Measurements from ENCODE around the gene FZD1.

The FZD1 gene

GRCh38 chr7:91264046-91264923 is at the start of gene FZD1:
Gene FZD1, plus strand, starts transcription at chr7:91264433. Its CDS starts 448 bp downstream, at chr7:91264881.
- peak; percentile 96 for DNase-seq (ENCODE audit: low spot score)
- peaks cover 5% of the 10 kb centered on the region for H3K4me1 ChIP-seq (ENCODE audit: insufficient read depth, poor library complexity, severe bottlenecking)
- TF ChIP-seq CTCF (IDR thresholded peaks at IDR 0.05; ENCODE audit: poor library complexity, severe bottlenecking) = no peak
- H3K27me3 ChIP-seq (ENCODE audit: insufficient read depth, poor library complexity, severe bottlenecking) = no peaks in the 10 kb centered on the region
- no peaks in the 10 kb centered on the region for H3K9me3 ChIP-seq (ENCODE audit: severe bottlenecking)
- H3K27ac ChIP-seq (ENCODE audit: poor library complexity, severe bottlenecking) = peak within 1 kb of the TSS; percentile 76
- H3K36me3 ChIP-seq (ENCODE audit: low read depth) = no peaks in the 10 kb centered on the region
- ATAC-seq (ENCODE audit: low read depth) = peak; percentile 89
- H3K4me3 ChIP-seq (ENCODE audit: severe bottlenecking) = peak within 1 kb of the TSS; percentile 79

GRCh38 chr7:91226411-91226810 is 37.8 kb upstream of the FZD1 start:
- H3K4me1 ChIP-seq (ENCODE audit: insufficient read depth, poor library complexity, severe bottlenecking) = peaks cover 4% of the 10 kb centered on the region
- no peaks in the 10 kb centered on the region for H3K27me3 ChIP-seq (ENCODE audit: insufficient read depth, poor library complexity, severe bottlenecking)
- DNase-seq (ENCODE audit: low spot score) = no peak
- ATAC-seq (ENCODE audit: low read depth) = no peak
- H3K4me3 ChIP-seq (ENCODE audit: severe bottlenecking) = no peak overlapping the region
- TF ChIP-seq CTCF (IDR thresholded peaks at IDR 0.05; ENCODE audit: poor library complexity, severe bottlenecking) = no peak
- H3K27ac ChIP-seq (ENCODE audit: poor library complexity, severe bottlenecking) = no peak overlapping the region
- peaks cover 3% of the 10 kb centered on the region for H3K9me3 ChIP-seq (ENCODE audit: severe bottlenecking)
- H3K36me3 ChIP-seq (ENCODE audit: low read depth) = no peaks in the 10 kb centered on the region

GRCh38 chr7:91228327-91228726 is 35.9 kb upstream of the FZD1 start:
- H3K27me3 ChIP-seq (ENCODE audit: insufficient read depth, poor library complexity, severe bottlenecking) = no peaks in the 10 kb centered on the region
- ATAC-seq (ENCODE audit: low read depth) (peak; percentile 40; the same call in 1 of the 3 replicates), DNase-seq (ENCODE audit: low spot score) (no peak)

GRCh38 chr7:91228927-91229558 is 35.2 kb upstream of the FZD1 start:
- DNase-seq (ENCODE audit: low spot score) (no peak), ATAC-seq (ENCODE audit: low read depth) (no peak)
- no peaks in the 10 kb centered on the region for H3K36me3 ChIP-seq (ENCODE audit: low read depth)
- peaks cover 3% of the 10 kb centered on the region for H3K9me3 ChIP-seq (ENCODE audit: severe bottlenecking)
- no peak overlapping the region for H3K27ac ChIP-seq (ENCODE audit: poor library complexity, severe bottlenecking)
- no peak overlapping the region for H3K4me3 ChIP-seq (ENCODE audit: severe bottlenecking)
- H3K4me1 ChIP-seq (ENCODE audit: insufficient read depth, poor library complexity, severe bottlenecking) = peaks cover 4% of the 10 kb centered on the region
- no peaks in the 10 kb centered on the region for H3K27me3 ChIP-seq (ENCODE audit: insufficient read depth, poor library complexity, severe bottlenecking)
- TF ChIP-seq CTCF (IDR thresholded peaks at IDR 0.05; ENCODE audit: poor library complexity, severe bottlenecking) = no peak

More at GRCh38 chr7:91228327-91228726, 35.9 kb upstream of the FZD1 start:
- TF ChIP-seq CTCF (IDR thresholded peaks at IDR 0.05; ENCODE audit: poor library complexity, severe bottlenecking) = no peak
- no peak overlapping the region for H3K4me3 ChIP-seq (ENCODE audit: severe bottlenecking)
- H3K36me3 ChIP-seq (ENCODE audit: low read depth) = no peaks in the 10 kb centered on the region
- peaks cover 3% of the 10 kb centered on the region for H3K9me3 ChIP-seq (ENCODE audit: severe bottlenecking)
- H3K27ac ChIP-seq (ENCODE audit: poor library complexity, severe bottlenecking) = no peak overlapping the region
- H3K4me1 ChIP-seq (ENCODE audit: insufficient read depth, poor library complexity, severe bottlenecking) = peaks cover 4% of the 10 kb centered on the region
